NB4 (cell line): ENCODE data around the gene TMEM204.

ENCODE experiments used
- DNase-seq: peaks from one replicate; pipeline ENCODE4 v3.0.0; 2010; ENCODE audit warnings: low read depth
- H3K4me3 ChIP-seq: one replicate; pipeline ENCODE4 v1.5.1; 2011; ENCODE audit warnings: mild to moderate bottlenecking, low read depth, low read length, moderate library complexity
- MYC ChIP-seq: IDR thresholded peaks from 2 replicates; pipeline ENCODE4 v1.6.1; 2011; ENCODE audit warnings: low read depth, low read length
- POLR2A ChIP-seq: IDR thresholded peaks from 2 replicates; pipeline ENCODE4 v1.6.1; 2011; ENCODE audit warnings: mild to moderate bottlenecking; ENCODE audit not compliant: insufficient read length; ENCODE audit errors: extremely low read depth
- TF ChIP-seq, protein P1 (sequence below): IDR thresholded peaks from one replicate; pipeline ENCODE4 v1.5.1; 2012; ENCODE audit warnings: low read depth, low read length
- TF ChIP-seq, protein P2 (sequence below): IDR thresholded peaks from 2 replicates; pipeline ENCODE4 v1.6.1; 2011; ENCODE audit warnings: low read depth, low read length

TMEM204 gene

DNA sequence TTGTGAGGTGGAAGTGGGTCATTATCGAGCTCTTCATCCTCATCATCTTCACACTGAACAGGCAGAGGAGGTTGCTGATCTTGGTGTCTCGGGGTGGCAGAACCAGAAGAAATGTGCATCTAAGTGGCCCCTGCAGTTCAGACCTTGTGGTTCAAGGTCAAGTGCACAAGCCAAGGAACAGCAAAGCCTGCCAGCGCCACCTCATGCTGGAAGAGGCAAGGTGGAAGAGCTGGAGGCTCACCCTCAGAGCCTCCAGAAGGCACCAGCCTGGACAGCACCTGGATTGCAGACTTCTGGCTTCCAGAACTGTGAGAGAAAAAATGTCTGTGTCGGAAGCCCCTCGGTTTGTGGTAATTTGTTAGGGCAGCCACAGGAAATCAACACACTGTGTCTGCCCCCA, 45.7 kb downstream of the TMEM204 start:
- H3K4me3 ChIP-seq = no peak overlapping the region
- peak; percentile 20 for DNase-seq
- TF ChIP-seq POLR2A (no peak), MYC (no peak)
- TF ChIP-seq, protein P1, sequence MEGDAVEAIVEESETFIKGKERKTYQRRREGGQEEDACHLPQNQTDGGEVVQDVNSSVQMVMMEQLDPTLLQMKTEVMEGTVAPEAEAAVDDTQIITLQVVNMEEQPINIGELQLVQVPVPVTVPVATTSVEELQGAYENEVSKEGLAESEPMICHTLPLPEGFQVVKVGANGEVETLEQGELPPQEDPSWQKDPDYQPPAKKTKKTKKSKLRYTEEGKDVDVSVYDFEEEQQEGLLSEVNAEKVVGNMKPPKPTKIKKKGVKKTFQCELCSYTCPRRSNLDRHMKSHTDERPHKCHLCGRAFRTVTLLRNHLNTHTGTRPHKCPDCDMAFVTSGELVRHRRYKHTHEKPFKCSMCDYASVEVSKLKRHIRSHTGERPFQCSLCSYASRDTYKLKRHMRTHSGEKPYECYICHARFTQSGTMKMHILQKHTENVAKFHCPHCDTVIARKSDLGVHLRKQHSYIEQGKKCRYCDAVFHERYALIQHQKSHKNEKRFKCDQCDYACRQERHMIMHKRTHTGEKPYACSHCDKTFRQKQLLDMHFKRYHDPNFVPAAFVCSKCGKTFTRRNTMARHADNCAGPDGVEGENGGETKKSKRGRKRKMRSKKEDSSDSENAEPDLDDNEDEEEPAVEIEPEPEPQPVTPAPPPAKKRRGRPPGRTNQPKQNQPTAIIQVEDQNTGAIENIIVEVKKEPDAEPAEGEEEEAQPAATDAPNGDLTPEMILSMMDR = no peak
- TF ChIP-seq, protein P2, sequence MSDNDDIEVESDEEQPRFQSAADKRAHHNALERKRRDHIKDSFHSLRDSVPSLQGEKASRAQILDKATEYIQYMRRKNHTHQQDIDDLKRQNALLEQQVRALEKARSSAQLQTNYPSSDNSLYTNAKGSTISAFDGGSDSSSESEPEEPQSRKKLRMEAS = no peak

DNA sequence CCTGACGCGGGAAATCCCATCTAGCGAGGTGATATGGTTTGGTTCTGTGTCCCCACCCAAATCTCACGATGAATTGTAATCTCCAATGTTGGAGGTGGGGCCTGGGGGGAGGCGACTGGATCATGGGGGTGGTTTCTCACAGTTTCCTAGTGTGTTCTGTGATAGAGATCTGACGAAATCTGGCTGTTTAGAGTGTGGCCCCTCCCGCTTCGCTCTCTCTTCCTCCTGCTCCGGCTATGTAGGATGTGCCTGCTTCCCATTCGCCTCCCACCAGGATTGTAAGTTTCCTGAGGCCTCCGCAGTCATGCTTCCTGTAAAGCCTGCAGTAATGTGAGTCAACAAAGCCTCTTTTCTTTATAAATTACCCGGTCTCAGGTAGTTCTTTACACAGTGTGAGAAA, 46.8 kb downstream of the TMEM204 start:
- no peak overlapping the region for H3K4me3 ChIP-seq
- no peak for DNase-seq
- TF ChIP-seq, protein P1 = no peak
- TF ChIP-seq POLR2A = no peak
- TF ChIP-seq MYC = no peak
- TF ChIP-seq, protein P2 = no peak

DNA sequence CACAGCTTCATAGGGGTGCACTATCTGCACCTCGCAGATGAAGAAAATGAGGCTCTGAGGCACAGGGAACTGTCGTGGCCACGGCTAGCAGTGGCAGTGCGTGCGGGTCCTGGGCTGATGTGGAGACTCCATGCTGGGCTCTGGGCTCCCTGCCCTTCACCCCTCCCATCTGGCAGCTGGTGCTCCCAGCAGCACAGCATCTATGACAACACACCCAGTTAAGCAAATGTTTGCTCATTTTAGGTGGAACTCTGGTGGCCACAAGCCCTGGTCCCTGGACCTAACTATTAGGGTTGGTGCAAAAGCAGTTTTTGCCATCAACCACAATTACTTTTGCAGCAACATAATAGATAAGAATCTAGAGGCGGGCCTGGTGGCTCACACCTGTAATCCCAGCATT, 47.5 kb downstream of the TMEM204 start:
- no peak overlapping the region for H3K4me3 ChIP-seq
- no peak for DNase-seq
- TF ChIP-seq, protein P1 = no peak
- no peak for TF ChIP-seq MYC
- TF ChIP-seq POLR2A = no peak
- TF ChIP-seq, protein P2 = no peak

DNA sequence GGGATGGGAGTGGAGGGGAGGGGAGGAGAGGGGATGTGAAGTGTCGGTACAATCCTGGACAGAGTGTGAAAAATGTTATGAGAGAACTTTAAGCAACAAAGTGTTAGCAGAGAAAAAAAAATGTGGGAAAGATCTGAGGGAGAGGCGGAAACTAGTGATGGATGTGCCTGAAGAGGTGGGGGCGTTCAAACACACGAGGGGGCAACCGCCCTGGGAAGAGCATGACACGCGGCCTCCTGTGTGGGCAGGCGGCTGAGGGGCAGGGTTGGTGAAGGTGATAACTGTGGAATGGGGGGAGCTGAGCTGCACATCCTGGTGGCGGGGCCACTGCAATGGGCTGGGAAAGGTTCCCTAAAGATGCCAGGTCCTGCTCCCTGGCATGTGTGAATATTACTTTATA, 48.3 kb downstream of the TMEM204 start:
- no peak for DNase-seq
- H3K4me3 ChIP-seq = no peak overlapping the region
- TF ChIP-seq MYC (no peak), POLR2A (no peak)
- TF ChIP-seq, protein P2 = no peak
- TF ChIP-seq, protein P1 = no peak

DNA sequence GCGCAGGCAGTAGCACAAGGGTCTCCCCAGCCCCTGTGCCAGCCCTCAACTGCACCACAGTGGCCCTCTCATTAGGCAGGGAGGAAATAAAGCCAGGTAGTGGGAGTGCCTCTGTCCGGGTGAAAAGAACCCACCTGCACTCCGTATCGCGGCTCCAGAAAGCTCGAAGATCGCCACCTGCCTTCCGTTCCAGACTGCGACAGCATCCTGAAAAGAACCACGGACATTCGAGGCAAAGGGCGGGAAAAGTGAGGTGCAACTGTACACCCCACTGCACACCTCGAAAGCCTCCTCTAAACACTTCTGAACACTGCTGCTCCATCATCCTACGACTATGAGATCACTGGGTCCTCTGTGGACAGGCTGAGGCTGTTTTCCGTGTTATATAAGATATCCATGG, 49.7 kb downstream of the TMEM204 start:
- TF ChIP-seq, protein P1 = no peak
- TF ChIP-seq POLR2A (no peak), MYC (no peak)
- TF ChIP-seq, protein P2 = no peak
- DNase-seq = no peak
- no peak overlapping the region for H3K4me3 ChIP-seq

DNA sequence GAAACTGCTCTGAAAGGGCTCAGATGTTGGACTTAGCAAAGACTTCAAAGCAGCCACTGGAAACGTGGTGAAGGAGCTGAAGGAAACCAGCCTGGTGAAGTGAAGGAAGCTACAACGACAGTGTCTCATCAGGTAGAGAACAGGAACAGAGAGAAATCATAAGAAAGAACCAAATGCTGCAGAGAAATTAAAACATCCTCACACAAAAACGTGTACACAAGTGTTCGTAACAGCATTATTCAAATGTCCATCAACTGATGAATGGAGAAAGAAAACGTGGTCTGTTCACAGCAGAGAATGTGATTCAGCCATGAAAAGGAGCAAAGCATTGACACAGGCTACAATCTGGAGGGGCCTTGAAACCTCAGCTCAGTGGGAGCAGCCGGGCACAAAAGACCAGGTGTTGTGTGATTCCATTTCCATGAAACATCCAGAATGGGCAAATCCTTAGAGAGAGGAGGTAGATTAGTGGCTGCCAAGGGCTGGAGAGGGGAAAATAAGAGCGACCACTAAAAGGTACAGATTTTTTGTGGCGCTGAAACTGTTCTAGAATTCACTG, 51.5 kb downstream of the TMEM204 start:
- no peak for DNase-seq
- TF ChIP-seq, protein P2 = no peak
- TF ChIP-seq MYC (no peak), POLR2A (no peak)
- TF ChIP-seq, protein P1 = no peak
- no peak overlapping the region for H3K4me3 ChIP-seq
